K562 (cell line): Measurements from ENCODE around the gene TMCC1. TPM values are rescaled to one million over a fixed set of nuclear protein-coding genes. Genes with fewer than 3 reads are reported as not detected.

ENCODE experiments used
- ASH1L ChIP-seq: fragments of 450-650 bp; IDR thresholded peaks from 2 replicates; pipeline ENCODE4 v1.6.1; 2018; ENCODE audit warnings: borderline replicate concordance, mild to moderate bottlenecking, low read depth; ENCODE audit not compliant: partially characterized antibody
- ATF7 ChIP-seq: fragments of 450-650 bp; IDR thresholded peaks from 2 replicates; pipeline ENCODE4 v1.7.1; 2014; ENCODE audit warnings: mild to moderate bottlenecking, moderate library complexity
- CBX3 ChIP-seq, 2 experiments: IDR thresholded peaks; 1 replicate in 1 of 2; 2 replicates in 1 of 2; pipeline ENCODE4 v1.6.1; 2012; ENCODE audit warnings: inconsistent platforms in 2 of 2, low read length in 2 of 2, borderline replicate concordance in 1 of 2, control low read depth in 1 of 2
- E2F3 ChIP-seq: fragments of 250-450 bp; sonication (Bioruptor Pico); IDR thresholded peaks from 2 replicates; pipeline ENCODE4 v1.4.0; 2020; ENCODE audit warnings: mild to moderate bottlenecking
- ETV1 ChIP-seq: fragments of 450-650 bp; conservative IDR thresholded peaks from 2 replicates; pipeline ENCODE4 v1.6.1; 2016; ENCODE audit warnings: missing genetic modification characterization, control low read depth, low read depth, missing compliant biosample characterization
- GABPA ChIP-seq: fragments of 200-800 bp; sonication (Bioruptor generic); conservative IDR thresholded peaks from 2 replicates; pipeline ENCODE4 v1.6.1; 2016; ENCODE audit warnings: low read depth, missing genetic modification characterization, missing compliant biosample characterization
- HDAC8 ChIP-seq: fragments of 450-650 bp; IDR thresholded peaks from 2 replicates; pipeline ENCODE4 v1.6.1; 2016; ENCODE audit warnings: mild to moderate bottlenecking, missing genetic modification characterization, moderate library complexity, missing compliant biosample characterization
- JUND ChIP-seq, 2 experiments: IDR thresholded peaks; 2 replicates in 1 of 2; 3 replicates in 1 of 2; pipeline ENCODE4 v1.6.1; 2011; ENCODE audit warnings: borderline replicate concordance in 2 of 2, low read depth in 2 of 2, low read length in 2 of 2, improper control_type of control experiment in 1 of 2, missing biosample characterization in 1 of 2, missing genetic modification characterization in 1 of 2, missing genetic modification reagents in 1 of 2
- MCM5 ChIP-seq: fragments of 450-650 bp; IDR thresholded peaks from 2 replicates; pipeline ENCODE4 v1.6.1; 2016; ENCODE audit warnings: low read depth
- PCBP2 ChIP-seq: fragments of 200-400 bp; formaldehyde crosslinking; IDR thresholded peaks from 2 replicates; pipeline ENCODE4 v1.6.1; 2018; ENCODE audit warnings: low read length, low read depth, mild to moderate bottlenecking, moderate library complexity; ENCODE audit not compliant: poor library complexity, severe bottlenecking
- ZFP1 ChIP-seq: fragments of 450-650 bp; formaldehyde crosslinking; IDR thresholded peaks from 2 replicates; pipeline ENCODE4 v1.4.0; 2020; ENCODE audit warnings: mild to moderate bottlenecking, mixed read lengths
- ZNF274 ChIP-seq: IDR thresholded peaks from 2 replicates; pipeline ENCODE4 v1.6.1; 2011; ENCODE audit warnings: low read depth, mild to moderate bottlenecking, low read length, moderate library complexity, borderline replicate concordance
- ZNF445 ChIP-seq: fragments of 250-450 bp; sonication (Bioruptor Pico); IDR thresholded peaks from 2 replicates; pipeline ENCODE4 v1.4.0; 2020; ENCODE audit warnings: low read depth, mild to moderate bottlenecking, moderate library complexity
- ZNF740 ChIP-seq, 3 experiments: fragments of 200-800 bp in 1 of 3; sonication (Bioruptor generic) in 1 of 3; sonication (generic) in 1 of 3; formaldehyde crosslinking in 1 of 3; IDR thresholded peaks; 2 replicates each; pipeline versions ENCODE4 v1.6.1 to v1.8.0; 2016 to 2022; ENCODE audit warnings: mild to moderate bottlenecking in 2 of 3, missing compliant biosample characterization in 2 of 3, missing genetic modification characterization in 2 of 3, missing genetic modification reagents in 1 of 3
- polyA plus RNA-seq, 8 experiments: library from polyadenylated mRNA; depleted of rRNA in 4 of 8; stranded (reverse) in 5 of 8; unstranded in 3 of 8; fragments of >200 nt; fragmentation: Nextera tagmentation in 2 of 8; fragmentation: Illumina TruSeq in 1 of 8; extraction: Ambion mirVana in 2 of 8; extraction: Trizol in 1 of 8; gene quantifications; 2 replicates each; pipeline versions ENCODE4 v1.2.1 to v1.2.3, GENCODE V29; 2011 to 2014; ENCODE audit warnings: inconsistent platforms in 1 of 8, missing spikeins in 1 of 8
- total RNA-seq, 7 experiments: library from RNA; depleted of rRNA in 6 of 7; stranded (reverse); fragments of >200 nt in 6 of 7; fragmentation: Illumina TruSeq in 2 of 7; extraction: Trizol in 2 of 7; gene quantifications; 2 replicates each; pipeline versions ENCODE4 v1.2.1 to v1.2.3, GENCODE V29; 2011 to 2021; ENCODE audit warnings: low replicate concordance in 1 of 7
- TF ChIP-seq, protein P1 (sequence below): IDR thresholded peaks from 2 replicates; pipeline ENCODE4 v1.6.1; 2012; ENCODE audit warnings: low read depth, low read length, improper control_type of control experiment, borderline replicate concordance
- TF ChIP-seq, protein P2 (sequence below), 2 experiments: fragments of 450-650 bp in 1 of 2; sonication (generic) in 1 of 2; formaldehyde crosslinking in 1 of 2; IDR thresholded peaks in 1 of 2; conservative IDR thresholded peaks in 1 of 2; 2 replicates each; pipeline versions ENCODE4 v1.6.1 to v1.8.1; 2016 to 2023; ENCODE audit warnings: mild to moderate bottlenecking in 2 of 2, moderate library complexity in 2 of 2, inconsistent platforms in 1 of 2, missing genetic modification reagents in 1 of 2
- TF ChIP-seq, protein P3 (sequence below): IDR thresholded peaks from 2 replicates; pipeline ENCODE4 v1.6.1; 2011; ENCODE audit warnings: borderline replicate concordance, low read depth, mild to moderate bottlenecking, moderate library complexity, low read length; ENCODE audit not compliant: insufficient read depth, poor library complexity, severe bottlenecking

TMCC1 gene
- total and polyA plus RNA-seq, 9 of the 15 experiments (the other 6 are each of a cell fraction or from before 2014, with no cell fraction given): 0.89 to 8.7 (median 4.0) TPM

DNA sequence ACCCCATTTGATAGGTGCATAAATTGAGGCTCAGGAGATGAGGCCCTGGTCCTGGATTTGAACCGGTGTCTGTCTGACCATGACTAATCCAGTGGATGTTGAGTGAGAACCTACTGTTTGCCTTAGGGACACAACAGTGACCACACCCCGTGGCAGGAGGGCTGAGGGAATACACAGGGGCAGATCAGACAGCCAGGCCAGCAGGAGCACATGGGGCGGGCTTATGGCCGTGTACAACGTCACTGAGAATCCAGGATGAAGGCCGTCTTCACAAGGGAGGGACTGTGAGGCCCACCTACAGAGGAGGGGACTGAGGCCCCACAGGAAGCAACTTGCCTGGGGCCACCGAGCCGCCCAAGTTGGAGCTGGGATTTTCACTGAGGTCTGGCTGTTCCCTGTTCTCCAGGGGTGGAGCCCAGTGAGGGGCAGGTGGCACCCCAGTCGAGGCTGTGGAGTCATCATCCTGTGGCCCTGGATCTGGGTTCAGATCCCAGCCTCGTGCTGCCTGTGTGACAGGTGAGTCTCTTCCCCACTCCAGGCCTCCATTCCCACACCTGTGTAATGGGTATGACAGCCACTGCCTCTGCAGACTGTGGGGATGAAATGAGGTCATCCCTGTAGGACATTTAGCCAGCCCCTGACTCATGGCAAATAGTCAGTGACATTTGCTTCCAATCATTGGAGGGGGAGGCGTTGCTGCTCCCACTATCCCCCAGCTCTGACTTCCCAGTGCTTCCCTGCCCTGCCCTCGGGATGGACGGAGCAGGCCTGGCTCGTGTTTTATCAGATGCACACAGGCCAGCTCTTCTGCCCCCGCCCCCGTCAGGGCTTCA is 280.8 kb downstream of the TMCC1 start (continued):
- TF ChIP-seq, protein P1, sequence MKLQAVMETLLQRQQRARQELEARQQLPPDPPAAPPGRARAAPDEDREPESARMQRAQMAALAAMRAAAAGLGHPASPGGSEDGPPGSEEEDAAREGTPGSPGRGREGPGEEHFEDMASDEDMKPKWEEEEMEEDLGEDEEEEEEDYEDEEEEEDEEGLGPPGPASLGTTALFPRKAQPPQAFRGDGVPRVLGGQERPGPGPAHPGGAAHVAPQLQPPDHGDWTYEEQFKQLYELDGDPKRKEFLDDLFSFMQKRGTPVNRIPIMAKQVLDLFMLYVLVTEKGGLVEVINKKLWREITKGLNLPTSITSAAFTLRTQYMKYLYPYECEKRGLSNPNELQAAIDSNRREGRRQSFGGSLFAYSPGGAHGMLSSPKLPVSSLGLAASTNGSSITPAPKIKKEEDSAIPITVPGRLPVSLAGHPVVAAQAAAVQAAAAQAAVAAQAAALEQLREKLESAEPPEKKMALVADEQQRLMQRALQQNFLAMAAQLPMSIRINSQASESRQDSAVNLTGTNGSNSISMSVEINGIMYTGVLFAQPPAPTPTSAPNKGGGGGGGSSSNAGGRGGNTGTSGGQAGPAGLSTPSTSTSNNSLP: no peak
- TF ChIP-seq ASH1L: no peak
- TF ChIP-seq ZNF445: no peak
- no peak for TF ChIP-seq ZNF740 (CRISPR knock-in tag; IDR thresholded peaks at IDR 0.05)
- TF ChIP-seq ZNF740 (tag; IDR thresholded peaks at IDR 0.05): no peak
- no peak for TF ChIP-seq ZFP1 (CRISPR knock-in tag)
- TF ChIP-seq MCM5: no peak
- no peak for TF ChIP-seq GABPA (tag)
- TF ChIP-seq ZNF274: no peak
- TF ChIP-seq E2F3 (CRISPR knock-in tag): no peak
- peak; percentile 25; the same call in 1 of the 2 replicates for TF ChIP-seq JUND (IDR thresholded peaks at IDR 0.05; ENCODE audit: borderline replicate concordance, low read depth, low read length)
- 0 out of 3 replicates have a peak, but pooled peaks have one; percentile 14 for TF ChIP-seq JUND (tag; IDR thresholded peaks at IDR 0.05; ENCODE audit: borderline replicate concordance, low read depth, low read length)
- 0 out of 3 replicates have a peak, but pooled peaks of 1 of the 2 experiments have one; percentile 6 for TF ChIP-seq CBX3 (IDR thresholded peaks at IDR 0.05; ENCODE audit: borderline replicate concordance in 1 of 2, low read length in 2 of 2)
- peak; percentile 64; the same call in 1 of the 2 replicates for TF ChIP-seq ATF7
- TF ChIP-seq ETV1 (tag): no peak
- TF ChIP-seq, protein P2, sequence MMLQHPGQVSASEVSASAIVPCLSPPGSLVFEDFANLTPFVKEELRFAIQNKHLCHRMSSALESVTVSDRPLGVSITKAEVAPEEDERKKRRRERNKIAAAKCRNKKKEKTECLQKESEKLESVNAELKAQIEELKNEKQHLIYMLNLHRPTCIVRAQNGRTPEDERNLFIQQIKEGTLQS (IDR thresholded peaks at IDR 0.05): peak; percentile 71
- TF ChIP-seq, protein P2 (CRISPR knock-in tag; conservative IDR thresholded peaks at IDR 0.05): no peak
- no peak for TF ChIP-seq HDAC8 (tag)
- no peak for TF ChIP-seq PCBP2
- TF ChIP-seq, protein P3, sequence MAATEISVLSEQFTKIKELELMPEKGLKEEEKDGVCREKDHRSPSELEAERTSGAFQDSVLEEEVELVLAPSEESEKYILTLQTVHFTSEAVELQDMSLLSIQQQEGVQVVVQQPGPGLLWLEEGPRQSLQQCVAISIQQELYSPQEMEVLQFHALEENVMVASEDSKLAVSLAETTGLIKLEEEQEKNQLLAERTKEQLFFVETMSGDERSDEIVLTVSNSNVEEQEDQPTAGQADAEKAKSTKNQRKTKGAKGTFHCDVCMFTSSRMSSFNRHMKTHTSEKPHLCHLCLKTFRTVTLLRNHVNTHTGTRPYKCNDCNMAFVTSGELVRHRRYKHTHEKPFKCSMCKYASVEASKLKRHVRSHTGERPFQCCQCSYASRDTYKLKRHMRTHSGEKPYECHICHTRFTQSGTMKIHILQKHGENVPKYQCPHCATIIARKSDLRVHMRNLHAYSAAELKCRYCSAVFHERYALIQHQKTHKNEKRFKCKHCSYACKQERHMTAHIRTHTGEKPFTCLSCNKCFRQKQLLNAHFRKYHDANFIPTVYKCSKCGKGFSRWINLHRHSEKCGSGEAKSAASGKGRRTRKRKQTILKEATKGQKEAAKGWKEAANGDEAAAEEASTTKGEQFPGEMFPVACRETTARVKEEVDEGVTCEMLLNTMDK: no peak
